DND-41 (cell line): ENCODE data around the gene LRRC10B.

Experiments
- ATAC-seq: fragments of 200-7000 bp; cut with Tn5 transposase; 3 replicates; pipeline ENCODE4 v1.9.1; 2021; ENCODE audit warnings: low read depth; ENCODE audit not compliant: insufficient read depth
- DNase-seq: peaks from one replicate; pipeline ENCODE4 v3.0.0-alpha.2; 2020
- H2AFZ ChIP-seq: 2 replicates; pipeline ENCODE4 v1.6.0; 2012; ENCODE audit warnings: low read depth, low read length
- H3K27ac ChIP-seq: 2 replicates; pipeline ENCODE4 v1.5.1; 2012; ENCODE audit warnings: low read length, inconsistent platforms
- H3K27me3 ChIP-seq: fragments of 200-600 bp; sonication (generic); 2 replicates; pipeline ENCODE4 v1.6.0; 2012; ENCODE audit warnings: low read length, mild to moderate bottlenecking, inconsistent platforms; ENCODE audit not compliant: insufficient read depth, poor library complexity
- H3K36me3 ChIP-seq: 2 replicates; pipeline ENCODE4 v1.5.1; 2012; ENCODE audit warnings: low read length, inconsistent platforms; ENCODE audit not compliant: insufficient read depth
- H3K4me1 ChIP-seq: 2 replicates; pipeline ENCODE4 v1.5.1; 2012; ENCODE audit warnings: mild to moderate bottlenecking, low read length; ENCODE audit not compliant: insufficient read depth
- H3K4me2 ChIP-seq: 2 replicates; pipeline ENCODE4 v1.6.0; 2012; ENCODE audit warnings: mild to moderate bottlenecking, moderate library complexity, low read length, inconsistent platforms; ENCODE audit not compliant: insufficient read depth
- H3K4me3 ChIP-seq, 2 experiments: fragments of 200-600 bp in 1 of 2; shearing (Covaris generic) in 1 of 2; 2 replicates each; pipeline ENCODE4 v1.5.1; 2012 to 2016; ENCODE audit warnings: inconsistent platforms in 2 of 2, low read length in 2 of 2, mild to moderate bottlenecking in 2 of 2, low read depth in 1 of 2, moderate library complexity in 1 of 2
- H3K79me2 ChIP-seq: 2 replicates; pipeline ENCODE4 v1.6.0; 2012; ENCODE audit warnings: low read length, inconsistent platforms; ENCODE audit not compliant: insufficient read depth
- H3K9ac ChIP-seq: 2 replicates; pipeline ENCODE4 v1.6.0; 2012; ENCODE audit warnings: low read depth, mild to moderate bottlenecking, inconsistent platforms, low read length, moderate library complexity
- H3K9me3 ChIP-seq: 2 replicates; pipeline ENCODE4 v1.5.1; 2012; ENCODE audit warnings: low read length, moderate library complexity, mild to moderate bottlenecking, inconsistent platforms; ENCODE audit not compliant: insufficient read depth, severe bottlenecking
- H4K20me1 ChIP-seq: 2 replicates; pipeline ENCODE4 v1.6.0; 2012; ENCODE audit warnings: low read length; ENCODE audit not compliant: insufficient read depth
- CTCF ChIP-seq: IDR thresholded peaks from 2 replicates; pipeline ENCODE4 v1.5.1; 2012; ENCODE audit warnings: borderline replicate concordance, low read length, moderate library complexity, mild to moderate bottlenecking; ENCODE audit not compliant: poor library complexity, severe bottlenecking; ENCODE audit errors: extremely low read depth
- EZH2 ChIP-seq: IDR thresholded peaks from 3 replicates; pipeline ENCODE4 v1.6.1; 2012; ENCODE audit warnings: borderline replicate concordance, low read depth, mild to moderate bottlenecking, moderate library complexity, low read length, inconsistent platforms; ENCODE audit not compliant: severe bottlenecking

Gene LRRC10B

GRCh38 chr11:61526229-61526628, 17.7 kb downstream of the LRRC10B start:
- peaks cover 18% of the 10 kb centered on the region for H4K20me1 ChIP-seq
- H3K4me3 ChIP-seq, result no peak overlapping the region
- DNase-seq (no peak), ATAC-seq (no peak)
- no peak overlapping the region for H2AFZ ChIP-seq
- H3K4me1 ChIP-seq, result no peaks in the 10 kb centered on the region
- no peaks in the 10 kb centered on the region for H3K36me3 ChIP-seq
- H3K27ac ChIP-seq, result no peak overlapping the region
- no peak overlapping the region for H3K9ac ChIP-seq
- TF ChIP-seq EZH2 (no peak), CTCF (no peak)
- no peaks in the 10 kb centered on the region for H3K9me3 ChIP-seq
- peaks cover 7% of the 10 kb centered on the region for H3K27me3 ChIP-seq
- H3K79me2 ChIP-seq, result no peaks in the 10 kb centered on the region
- no peak overlapping the region for H3K4me2 ChIP-seq

DNA sequence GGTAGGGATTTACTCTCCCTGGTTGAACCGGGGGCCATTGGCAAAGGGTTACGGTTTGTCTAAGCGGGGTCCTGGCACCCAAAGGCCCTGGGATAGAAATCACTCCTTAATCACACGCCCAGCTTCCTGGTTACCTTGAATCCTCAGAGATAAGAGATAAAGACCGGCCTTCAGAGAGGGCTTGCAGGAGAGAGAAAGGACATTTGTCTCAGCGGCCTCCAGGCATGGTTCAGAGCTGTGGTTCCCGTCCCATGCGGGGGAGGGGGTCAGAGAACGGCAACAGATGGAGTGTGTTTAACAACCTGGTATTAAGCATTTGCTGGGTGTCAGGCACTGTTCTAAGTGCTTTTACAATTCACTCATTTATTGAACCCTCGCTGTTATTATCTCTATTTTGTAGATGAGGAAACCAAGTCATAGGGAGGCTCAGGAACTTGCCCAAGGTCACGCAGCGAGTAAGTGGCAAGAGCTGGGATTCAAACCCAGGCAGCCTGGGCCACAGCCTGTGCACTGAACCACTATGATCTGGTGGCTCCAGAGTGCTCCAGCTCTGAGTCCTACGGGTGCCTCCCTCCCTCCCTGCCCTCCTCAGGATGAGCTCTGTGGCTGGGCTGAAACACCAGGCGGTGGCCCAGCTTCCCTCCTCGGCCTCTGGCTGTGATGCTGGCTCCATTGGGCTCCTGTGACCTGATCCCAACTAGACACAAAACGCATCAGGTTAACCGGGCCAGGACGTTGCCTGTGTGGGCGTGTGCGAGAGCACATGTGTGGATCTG, 18.6 kb downstream of the LRRC10B start:
- TF ChIP-seq CTCF (no peak), EZH2 (no peak)
- Histone ChIP-seq H3K4me3 (no peak overlapping the region), H3K9me3 (no peaks in the 10 kb centered on the region), H3K36me3 (no peaks in the 10 kb centered on the region), H3K4me2 (no peak overlapping the region), H2AFZ (no peak overlapping the region), H3K79me2 (no peaks in the 10 kb centered on the region), H3K4me1 (no peaks in the 10 kb centered on the region), H3K27ac (no peak overlapping the region), H3K27me3 (peaks cover 7% of the 10 kb centered on the region), H3K9ac (no peak overlapping the region), H4K20me1 (peaks cover 19% of the 10 kb centered on the region)
- no peak for ATAC-seq
- DNase-seq, result no peak

GRCh38 chr11:61528114-61528513, 19.6 kb downstream of the LRRC10B start:
- Histone ChIP-seq H2AFZ (no peak overlapping the region), H3K4me3 (no peak overlapping the region), H3K27ac (no peak overlapping the region), H3K79me2 (no peaks in the 10 kb centered on the region), H3K9ac (no peak overlapping the region), H3K36me3 (no peaks in the 10 kb centered on the region), H4K20me1 (peaks cover 19% of the 10 kb centered on the region), H3K4me2 (no peak overlapping the region), H3K27me3 (peaks cover 7% of the 10 kb centered on the region), H3K4me1 (no peaks in the 10 kb centered on the region), H3K9me3 (no peaks in the 10 kb centered on the region)
- ATAC-seq (no peak), DNase-seq (no peak)
- TF ChIP-seq CTCF (no peak), EZH2 (no peak)
